GM21360 (cell line): ENCODE results near the gene CSF2RB.
A peak's percentile ranks its signal among the peaks of the same experiment; 100 is the strongest.

Experiments
- ATAC-seq: cut with Tn5 transposase; IDR thresholded peaks from one replicate; pipeline ENCODE4 v1.9.1; 2021; ENCODE audit warnings: mild to moderate bottlenecking, moderate library complexity; ENCODE audit not compliant: unreplicated experiment

The CSF2RB gene

GRCh38 chr22:36913427-36914389 lies at the start of gene CSF2RB:
Gene CSF2RB (plus strand): TSS chr22:36913628. CDS start chr22:36922208, 8,580 bp downstream.
- ATAC-seq = no peak

DNA sequence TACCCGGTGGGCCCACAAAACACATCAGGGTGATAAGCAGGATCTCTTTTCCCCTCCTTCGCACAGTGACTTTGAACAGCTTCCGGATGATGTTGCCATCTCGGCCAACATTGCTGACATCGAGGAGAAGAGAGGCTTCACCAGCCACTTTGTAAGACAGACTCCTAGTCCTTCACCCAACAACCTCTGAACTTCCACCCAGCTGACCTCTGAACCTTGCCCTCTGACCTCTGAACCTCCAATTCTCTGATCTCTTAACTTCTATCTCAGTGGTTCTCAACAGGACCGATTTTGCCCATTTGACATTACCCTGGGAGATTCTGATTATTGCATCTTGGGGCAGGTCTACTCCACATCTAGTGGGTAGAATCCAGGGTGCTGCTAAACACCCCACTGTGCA lies 49.4 kb upstream of the CSF2RB start:
- ATAC-seq = no peak

DNA sequence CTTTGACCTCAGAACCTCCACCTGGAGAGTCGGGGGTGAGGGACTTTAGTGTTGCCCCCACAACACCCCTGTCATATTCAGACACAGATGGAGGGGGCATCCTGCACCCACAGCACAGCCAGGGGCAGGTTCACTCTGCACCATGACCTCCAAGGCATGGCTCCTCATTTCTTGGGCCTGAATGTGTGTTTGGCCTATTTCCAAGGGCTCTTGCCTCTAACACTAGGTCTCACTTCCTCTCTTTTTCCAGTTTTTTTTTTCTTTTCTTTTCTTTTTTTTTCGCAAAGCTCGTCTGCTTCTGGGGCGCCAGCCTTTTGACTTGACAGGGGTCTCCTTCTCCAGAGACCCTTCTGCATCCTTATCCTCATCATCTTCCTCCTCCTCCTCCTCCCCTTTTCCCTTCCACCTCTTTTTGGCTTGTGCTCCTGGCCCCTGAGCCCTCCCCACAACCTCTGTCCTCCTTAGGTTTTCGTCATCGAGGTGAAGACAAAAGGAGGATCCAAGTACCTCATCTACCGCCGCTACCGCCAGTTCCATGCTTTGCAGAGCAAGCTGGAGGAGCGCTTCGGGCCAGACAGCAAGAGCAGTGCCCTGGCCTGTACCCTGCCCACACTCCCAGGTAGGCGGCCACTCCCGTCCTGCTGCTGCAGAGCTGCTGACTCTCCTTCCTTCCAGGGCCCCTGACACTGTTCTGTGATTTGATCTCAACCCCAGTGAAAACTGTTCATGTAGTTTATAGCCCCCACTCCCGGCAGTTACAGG lies 48.8 kb upstream of the CSF2RB start:
- ATAC-seq = no peak

- ATAC-seq = no peak
Observed at GRCh38 chr22:36865346-36865745, 48.1 kb upstream of the CSF2RB start.

DNA sequence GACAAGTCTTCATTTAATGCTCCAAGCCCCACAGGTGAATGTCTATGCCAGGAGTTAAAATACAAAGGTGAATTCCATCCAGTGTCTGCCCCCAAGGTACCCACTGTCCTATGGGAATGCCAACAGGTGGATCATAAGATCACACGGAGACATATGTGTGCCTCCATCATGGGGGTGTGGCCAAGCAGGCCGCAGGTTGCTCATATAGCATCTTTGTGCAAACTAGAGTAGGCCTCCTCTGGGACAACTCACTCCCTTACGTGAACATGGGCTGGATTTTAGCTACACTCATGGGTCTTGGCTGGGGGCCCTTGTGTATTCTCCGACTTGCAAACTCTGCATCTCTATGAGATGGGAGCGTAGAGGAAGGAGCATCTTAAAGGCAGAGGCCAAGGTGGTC lies 45.7 kb upstream of the CSF2RB start:
- no peak for ATAC-seq

GRCh38 chr22:36868546-36869181 lies 44.8 kb upstream of the CSF2RB start:
- no peak for ATAC-seq

DNA sequence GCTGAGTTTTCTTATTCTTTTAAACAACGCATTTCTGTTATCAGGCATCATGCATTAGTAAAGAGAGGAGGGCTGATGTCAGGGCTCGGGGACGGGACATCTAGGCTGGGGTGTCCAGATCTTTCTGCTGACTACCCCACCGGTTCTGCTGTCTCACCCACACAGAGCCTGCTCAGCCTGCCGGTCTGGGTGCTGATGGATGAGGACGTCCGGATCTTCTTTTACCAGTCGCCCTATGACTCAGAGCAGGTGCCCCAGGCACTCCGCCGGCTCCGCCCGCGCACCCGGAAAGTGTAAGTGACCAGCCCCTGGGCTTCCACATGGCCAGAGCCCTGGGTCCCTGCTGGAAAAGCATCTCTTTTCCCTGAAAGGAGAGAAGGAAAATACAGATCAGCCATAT lies 43.2 kb upstream of the CSF2RB start:
- ATAC-seq = no peak

GRCh38 chr22:36871669-36872081 lies 41.8 kb upstream of the CSF2RB start:
- no peak for ATAC-seq

GRCh38 chr22:36872084-36872483 lies 41.3 kb upstream of the CSF2RB start:
- ATAC-seq = no peak

- ATAC-seq = no peak
Observed at GRCh38 chr22:36872866-36873498, 40.4 kb upstream of the CSF2RB start.

GRCh38 chr22:36873614-36874308 lies 39.7 kb upstream of the CSF2RB start:
- peak; percentile 51 for ATAC-seq

DNA sequence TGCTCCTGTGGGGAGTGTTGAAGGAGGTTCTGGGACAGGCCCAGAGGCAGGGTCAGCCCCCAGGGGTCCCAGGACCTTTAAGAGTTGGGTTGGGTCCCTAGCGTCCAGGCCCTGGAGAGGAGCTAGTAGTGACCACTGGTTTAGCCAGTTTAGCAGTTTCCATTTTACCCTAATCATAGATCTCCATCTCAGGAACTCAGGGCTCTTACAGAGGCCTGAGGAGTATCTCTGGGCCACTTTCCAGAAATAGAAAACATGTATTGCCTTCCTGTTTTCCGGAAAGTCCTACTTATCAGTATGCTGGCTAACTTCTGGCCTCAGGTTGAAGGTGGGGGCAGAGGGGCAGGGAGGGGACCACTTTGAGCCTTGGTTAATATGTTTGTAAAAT lies 39.1 kb upstream of the CSF2RB start:
- ATAC-seq = no peak

DNA sequence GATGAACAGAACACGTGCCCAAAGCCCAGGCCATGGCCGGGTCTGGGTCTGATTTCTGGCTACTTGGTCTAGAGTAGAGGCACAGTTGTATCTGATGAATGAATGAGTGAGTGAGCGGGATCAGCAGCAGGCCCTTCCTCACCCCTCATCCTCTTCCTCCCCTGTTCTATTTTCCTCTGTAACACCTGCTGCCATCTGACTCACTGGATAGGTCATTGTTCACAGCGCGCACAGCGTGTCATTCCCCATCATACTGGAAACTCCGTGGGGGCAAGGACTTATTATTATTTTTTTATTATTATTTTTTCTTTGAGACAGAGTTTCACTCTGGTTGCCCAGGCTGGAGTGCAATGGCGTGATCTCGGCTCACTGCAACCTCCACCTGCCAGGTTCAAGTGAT lies 38.7 kb upstream of the CSF2RB start:
- no peak for ATAC-seq

- no peak for ATAC-seq
Observed at GRCh38 chr22:36875741-36876140, 37.7 kb upstream of the CSF2RB start.

GRCh38 chr22:36879775-36880174 lies 33.7 kb upstream of the CSF2RB start:
- no peak for ATAC-seq

DNA sequence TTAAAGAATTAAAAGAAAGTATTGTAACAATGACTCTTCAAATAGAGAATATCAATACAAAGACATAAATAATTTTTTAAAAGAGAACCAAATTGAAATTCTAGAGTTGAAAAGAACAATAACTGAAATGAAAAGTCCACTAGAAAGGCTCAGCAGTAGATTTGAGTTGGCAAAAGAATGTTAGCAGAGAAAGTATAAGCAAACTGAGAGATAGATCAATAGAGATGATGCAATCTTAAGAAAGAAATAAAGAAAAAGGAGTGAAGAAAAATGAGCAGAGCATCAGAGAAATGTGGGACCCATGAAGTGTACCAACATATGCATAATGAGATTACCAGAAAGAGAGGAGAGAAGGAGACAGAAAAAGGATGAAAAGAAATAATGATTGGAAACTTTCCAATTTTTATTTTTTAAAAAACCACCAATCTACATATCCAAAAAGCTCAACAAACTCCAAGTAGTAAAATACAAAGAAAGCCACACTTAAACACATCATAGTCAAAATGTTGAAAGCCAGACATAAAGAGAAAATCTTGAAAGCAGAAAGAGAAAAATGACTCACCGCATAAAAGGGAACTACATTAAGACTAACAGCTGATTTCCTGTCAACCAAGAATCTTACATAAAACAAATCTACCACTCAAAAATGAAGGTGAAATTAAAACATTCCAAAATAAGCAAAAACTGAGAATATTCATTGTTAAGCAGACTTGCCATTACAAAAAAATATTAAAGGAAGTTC lies 31.8 kb upstream of the CSF2RB start:
- no peak for ATAC-seq

GRCh38 chr22:36884349-36885158 lies 28.9 kb upstream of the CSF2RB start:
- ATAC-seq = no peak

- ATAC-seq = no peak
Observed at GRCh38 chr22:36885474-36885873, 28.0 kb upstream of the CSF2RB start.

DNA sequence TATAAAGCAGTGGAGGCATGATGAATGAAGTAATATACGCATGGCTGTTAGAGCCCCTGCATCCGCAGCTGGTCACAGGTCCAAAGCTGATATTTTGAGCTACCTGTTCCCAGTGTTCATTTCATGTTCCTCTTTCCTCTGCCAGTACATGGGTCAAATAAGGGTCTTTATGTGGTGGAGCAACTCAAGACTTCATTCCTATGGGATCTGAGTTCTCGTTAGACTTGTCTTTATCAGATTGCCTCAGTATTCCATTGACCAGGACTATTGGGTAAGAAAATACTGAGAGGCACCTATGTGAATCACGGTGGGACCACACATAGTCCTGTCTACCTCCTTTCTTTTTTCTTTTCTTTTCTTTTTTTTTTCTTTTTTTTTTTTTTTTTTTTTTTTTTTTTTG lies 27.4 kb upstream of the CSF2RB start:
- no peak for ATAC-seq
